ENCODE measurements around the gene MUC4.

DNA sequence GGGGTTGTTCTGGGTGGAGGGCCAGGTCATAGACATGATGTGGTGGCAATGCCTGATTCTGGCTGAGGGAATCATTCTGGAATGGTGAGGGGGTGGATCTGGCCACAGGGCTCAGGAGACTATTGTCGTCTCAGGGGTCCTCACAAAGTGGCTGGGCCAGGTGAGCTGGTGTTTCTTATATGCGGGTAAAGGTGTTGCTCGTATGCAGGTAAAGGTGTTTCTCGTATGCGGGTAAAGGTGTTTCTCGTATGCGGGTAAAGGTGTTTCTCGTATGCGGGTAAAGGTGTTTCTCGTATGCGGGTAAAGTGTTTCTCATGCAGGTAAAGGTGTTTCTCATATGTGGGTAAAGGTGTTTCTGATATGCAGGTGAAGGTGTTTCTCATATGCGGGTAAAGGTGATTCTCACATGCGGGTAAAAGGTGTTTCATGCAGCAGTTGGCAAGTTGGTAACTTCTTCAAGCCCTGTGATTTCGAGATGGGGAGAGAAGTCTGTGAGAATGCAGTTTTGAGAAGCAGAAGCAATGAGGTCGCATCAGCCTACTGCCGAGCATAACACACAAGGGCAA, 10.5 kb upstream of the MUC4 start:
- TF ChIP-seq, protein P1, sequence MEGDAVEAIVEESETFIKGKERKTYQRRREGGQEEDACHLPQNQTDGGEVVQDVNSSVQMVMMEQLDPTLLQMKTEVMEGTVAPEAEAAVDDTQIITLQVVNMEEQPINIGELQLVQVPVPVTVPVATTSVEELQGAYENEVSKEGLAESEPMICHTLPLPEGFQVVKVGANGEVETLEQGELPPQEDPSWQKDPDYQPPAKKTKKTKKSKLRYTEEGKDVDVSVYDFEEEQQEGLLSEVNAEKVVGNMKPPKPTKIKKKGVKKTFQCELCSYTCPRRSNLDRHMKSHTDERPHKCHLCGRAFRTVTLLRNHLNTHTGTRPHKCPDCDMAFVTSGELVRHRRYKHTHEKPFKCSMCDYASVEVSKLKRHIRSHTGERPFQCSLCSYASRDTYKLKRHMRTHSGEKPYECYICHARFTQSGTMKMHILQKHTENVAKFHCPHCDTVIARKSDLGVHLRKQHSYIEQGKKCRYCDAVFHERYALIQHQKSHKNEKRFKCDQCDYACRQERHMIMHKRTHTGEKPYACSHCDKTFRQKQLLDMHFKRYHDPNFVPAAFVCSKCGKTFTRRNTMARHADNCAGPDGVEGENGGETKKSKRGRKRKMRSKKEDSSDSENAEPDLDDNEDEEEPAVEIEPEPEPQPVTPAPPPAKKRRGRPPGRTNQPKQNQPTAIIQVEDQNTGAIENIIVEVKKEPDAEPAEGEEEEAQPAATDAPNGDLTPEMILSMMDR (IDR thresholded peaks at IDR 0.05; ENCODE audit: borderline replicate concordance, extremely low read depth, low read length, poor library complexity, severe bottlenecking): no peak
- TF ChIP-seq EZH2 (IDR thresholded peaks at IDR 0.05; ENCODE audit: borderline replicate concordance, low read depth, low read length, severe bottlenecking): no peak

Measured in DND-41 (cell line).